PC-3 (cell line): ENCODE results near the gene NIT1. TPM values are rescaled to one million over a fixed set of nuclear protein-coding genes. Genes with fewer than 3 reads are reported as not detected.

ENCODE experiments used
- ATAC-seq: fragments of 200-7000 bp; cut with Tn5 transposase; 2 replicates; pipeline ENCODE4 v1.9.1; 2020; ENCODE audit warnings: mild to moderate bottlenecking, moderate library complexity
- BruUV-seq: library from RNA; stranded (reverse); fragments of 400-500 nt; replicated peaks from 2 replicates; lab custom pipeline; 2021; lab: Mats Ljungman, UMichigan
- CTCF ChIA-PET: fragments of 300-600 bp; sonication (Branson Sonifier 250); formaldehyde crosslinking; loops from one replicate; lab custom pipeline; 2022; ENCODE audit warnings: antibody characterized with exemption; lab: Charles Lee
- POLR2A ChIA-PET: fragments of 300-600 bp; sonication (Branson Sonifier 250); formaldehyde crosslinking; loops from one replicate; lab custom pipeline; 2022; ENCODE audit warnings: antibody characterized with exemption; ENCODE audit not compliant: unreplicated experiment; lab: Charles Lee
- DNase-seq: peaks from one replicate; pipeline ENCODE4 v3.0.0-alpha.2; 2015
- H2AFZ ChIP-seq: fragments of 300-600 bp; sonication (generic); 2 replicates; pipeline ENCODE4 v1.6.0; 2016; ENCODE audit warnings: antibody characterized with exemption, low read length
- H3F3A ChIP-seq: fragments of 300-600 bp; sonication (generic); one replicate; pipeline ENCODE4 v1.6.0; 2017; ENCODE audit warnings: antibody characterized with exemption, low read length, control low read depth, mild to moderate bottlenecking; ENCODE audit not compliant: unreplicated experiment
- H3K27ac ChIP-seq: fragments of 300-600 bp; sonication (generic); 2 replicates; pipeline ENCODE4 v1.5.1; 2016; ENCODE audit warnings: mild to moderate bottlenecking, low read length
- H3K27me3 ChIP-seq: fragments of 300-600 bp; sonication (generic); 2 replicates; pipeline ENCODE4 v1.6.1; 2016; ENCODE audit warnings: low read length, mixed read lengths
- H3K36me3 ChIP-seq: fragments of 300-600 bp; sonication (generic); 2 replicates; pipeline ENCODE4 v1.6.1; 2016; ENCODE audit warnings: low read depth, mixed run types, low read length, mixed read lengths
- H3K4me1 ChIP-seq: fragments of 300-600 bp; sonication (generic); 2 replicates; pipeline ENCODE4 v1.5.1; 2016; ENCODE audit warnings: low read length; ENCODE audit not compliant: insufficient read depth
- H3K4me2 ChIP-seq: fragments of 300-600 bp; sonication (generic); 2 replicates; pipeline ENCODE4 v1.6.0; 2016; ENCODE audit warnings: low read length
- H3K4me3 ChIP-seq: fragments of 300-600 bp; sonication (generic); 2 replicates; pipeline ENCODE4 v1.5.1; 2016; ENCODE audit warnings: mild to moderate bottlenecking, low read length, mixed read lengths
- H3K79me2 ChIP-seq: fragments of 300-600 bp; sonication (generic); 2 replicates; pipeline ENCODE4 v1.6.1; 2017; ENCODE audit warnings: low read length, mixed read lengths
- H3K9ac ChIP-seq: fragments of 300-600 bp; sonication (generic); 2 replicates; pipeline ENCODE4 v1.6.0; 2016; ENCODE audit warnings: mild to moderate bottlenecking, low read length
- H3K9me2 ChIP-seq: fragments of 300-600 bp; sonication (generic); replicated peaks from 2 replicates; pipeline ENCODE4 v1.6.1; 2016; ENCODE audit warnings: mixed run types, low read length, mixed read lengths
- H3K9me3 ChIP-seq: fragments of 300-600 bp; sonication (generic); 2 replicates; pipeline ENCODE4 v1.6.1; 2016; ENCODE audit warnings: low read length, mixed read lengths
- H4K20me1 ChIP-seq: fragments of 300-600 bp; sonication (generic); 2 replicates; pipeline ENCODE4 v1.6.1; 2016; ENCODE audit warnings: low read length, mixed read lengths
- CTCF ChIP-seq: fragments of 300-600 bp; sonication (generic); conservative IDR thresholded peaks from 2 replicates; pipeline ENCODE4 v1.5.1; 2017; ENCODE audit warnings: antibody characterized with exemption, low read depth, mild to moderate bottlenecking, low read length
- EZH2 ChIP-seq: fragments of 300-600 bp; sonication (generic); IDR thresholded peaks from one replicate; pipeline ENCODE4 v1.6.1; 2017; ENCODE audit warnings: antibody characterized with exemption, mild to moderate bottlenecking, low read length; ENCODE audit not compliant: unreplicated experiment
- EZH2phosphoT487 ChIP-seq: fragments of 300-600 bp; sonication (generic); IDR thresholded peaks from 2 replicates; pipeline ENCODE4 v1.6.1; 2018; ENCODE audit warnings: mild to moderate bottlenecking, antibody characterized with exemption, low read length, borderline replicate concordance
- intact Hi-C: fragments of 100-400 bp; cut with micrococcal nuclease; formaldehyde crosslinking; loops from 2 replicates; pipeline ENCODE4 v1.9.0; 2023
- total RNA-seq: library from RNA; depleted of rRNA; stranded (reverse); fragments of >200 nt; gene quantifications from 2 replicates; pipeline ENCODE4 v1.2.3, GENCODE V29; 2014

Gene NIT1
- total RNA-seq, 1 experiment from 2014 or later = 18.1 TPM

GRCh38 chr1:161091796-161092507 lies 26.0 kb upstream of the NIT1 start:
- H3K27me3 ChIP-seq = no peaks in the 10 kb centered on the region
- H3K4me2 ChIP-seq = peak overlapping the region; percentile 58
- ChIA-PET POLR2A (no interaction called here), CTCF (no interaction called here)
- BruUV-seq = no TSS peak
- intact Hi-C loops = no loop called here
- no peak overlapping the region for H3K9ac ChIP-seq
- no peaks in the 10 kb centered on the region for H3K9me3 ChIP-seq
- H2AFZ ChIP-seq = peak overlapping the region; percentile 26; the same call in 1 of the 2 replicates
- H3K27ac ChIP-seq = peak overlapping the region; percentile 68
- ATAC-seq = no peak
- no peak for TF ChIP-seq EZH2
- TF ChIP-seq CTCF = no peak
- TF ChIP-seq EZH2phosphoT487 = no peak
- no peaks in the 10 kb centered on the region for H4K20me1 ChIP-seq
- H3K79me2 ChIP-seq = peaks cover 17% of the 10 kb centered on the region
- H3K36me3 ChIP-seq = no peaks in the 10 kb centered on the region
- H3K9me2 ChIP-seq = no peaks in the 10 kb centered on the region
- H3F3A ChIP-seq = no peaks in the 10 kb centered on the region
- H3K4me1 ChIP-seq = peaks cover 52% of the 10 kb centered on the region
- DNase-seq = no peak
- no peak overlapping the region for H3K4me3 ChIP-seq

GRCh38 chr1:161092621-161093028 lies 25.3 kb upstream of the NIT1 start:
- Histone ChIP-seq H3K27me3 (no peaks in the 10 kb centered on the region), H4K20me1 (no peaks in the 10 kb centered on the region), H3K36me3 (no peaks in the 10 kb centered on the region), H3K27ac (peak overlapping the region; percentile 68), H3K9me3 (no peaks in the 10 kb centered on the region), H3K4me3 (no peak overlapping the region), H2AFZ (peak overlapping the region; percentile 26; the same call in 1 of the 2 replicates), H3K9me2 (no peaks in the 10 kb centered on the region), H3K79me2 (peaks cover 15% of the 10 kb centered on the region), H3K9ac (peak overlapping the region; percentile 5; the same call in 1 of the 2 replicates), H3F3A (no peaks in the 10 kb centered on the region), H3K4me1 (peaks cover 55% of the 10 kb centered on the region), H3K4me2 (peak overlapping the region; percentile 58)
- no peak for TF ChIP-seq EZH2
- no peak for TF ChIP-seq EZH2phosphoT487
- no peak for TF ChIP-seq CTCF
- CTCF ChIA-PET = no interaction called here
- peak; percentile 94 for DNase-seq
- intact Hi-C loops = no loop called here
- ATAC-seq = peak; percentile 54
- POLR2A ChIA-PET = interaction anchor here (0.6 kb wide), 1 partner anchor 48 kb away, joined by 3 read pairs; no protein-coding TSS in a partner anchor
- BruUV-seq = no TSS peak

GRCh38 chr1:161094481-161094880 lies 23.4 kb upstream of the NIT1 start:
- POLR2A ChIA-PET = no interaction called here
- no peaks in the 10 kb centered on the region for H3K9me3 ChIP-seq
- H3K27ac ChIP-seq = no peak overlapping the region
- DNase-seq = no peak
- peaks cover 45% of the 10 kb centered on the region for H3K4me1 ChIP-seq
- H3K27me3 ChIP-seq = no peaks in the 10 kb centered on the region
- BruUV-seq = no TSS peak
- H3F3A ChIP-seq = no peaks in the 10 kb centered on the region
- CTCF ChIA-PET = no interaction called here
- TF ChIP-seq CTCF (no peak), EZH2 (no peak), EZH2phosphoT487 (no peak)
- H3K9ac ChIP-seq = no peak overlapping the region
- H3K79me2 ChIP-seq = no peaks in the 10 kb centered on the region
- H3K4me3 ChIP-seq = no peak overlapping the region
- H3K36me3 ChIP-seq = peaks cover under 1% of the 10 kb centered on the region; the same call in 1 of the 2 replicates
- ATAC-seq = no peak
- H4K20me1 ChIP-seq = no peaks in the 10 kb centered on the region
- intact Hi-C loops = no loop called here
- no peak overlapping the region for H2AFZ ChIP-seq
- H3K4me2 ChIP-seq = no peak overlapping the region
- H3K9me2 ChIP-seq = no peaks in the 10 kb centered on the region
